SK-N-SH (cell line): ENCODE data around the gene ZNF540. TPM values are rescaled to one million over a fixed set of nuclear protein-coding genes. Genes with fewer than 3 reads are reported as not detected.
A peak's percentile ranks its signal among the peaks of the same experiment; 100 is the strongest.

Source experiments
- CTCF ChIA-PET: fragments of 300-600, 350-600 bp; formaldehyde crosslinking; extraction: SDS; loops from one replicate; lab custom pipeline; 2021; lab: Yijun Ruan, JAX
- POLR2A ChIA-PET: fragments of 350-600 bp; sonication (Branson Sonifier 250); formaldehyde crosslinking; extraction: SDS; loops from one replicate; lab custom pipeline; 2020; ENCODE audit warnings: antibody characterized with exemption, inconsistent platforms; lab: Yijun Ruan, JAX
- DNase-seq: peaks from one replicate; pipeline ENCODE4 v3.0.0; 2012
- H2AFZ ChIP-seq: fragments of 200-600 bp; sonication (generic); 2 replicates; pipeline ENCODE4 v1.8.1; 2016; ENCODE audit warnings: antibody characterized with exemption, mild to moderate bottlenecking, low read depth
- H3F3A ChIP-seq: fragments of 200-600 bp; sonication (generic); replicated peaks from 2 replicates; pipeline ENCODE3; 2016; ENCODE audit warnings: antibody characterized with exemption, mild to moderate bottlenecking; ENCODE audit not compliant: insufficient read depth
- H3K27ac ChIP-seq, 2 experiments: fragments of 200-500 bp in 1 of 2; fragments of 200-600 bp in 1 of 2; sonication (Bioruptor generic) in 1 of 2; sonication (generic), shearing (Covaris generic) in 1 of 2; 2 replicates each; pipeline versions ENCODE4 v1.5.1 to v1.6.1; 2014 to 2016; ENCODE audit warnings: low read depth in 2 of 2, inconsistent platforms in 1 of 2, low read length in 1 of 2, mild to moderate bottlenecking in 1 of 2, mixed read lengths in 1 of 2
- H3K27me3 ChIP-seq: fragments of 200-600 bp; sonication (generic), shearing (Covaris generic); 2 replicates; pipeline ENCODE4 v1.6.1; 2016; ENCODE audit warnings: mixed run types; ENCODE audit not compliant: insufficient read depth
- H3K36me3 ChIP-seq, 2 experiments: fragments of 200-500 bp in 1 of 2; fragments of 200-600 bp in 1 of 2; sonication (Bioruptor generic) in 1 of 2; sonication (generic) in 1 of 2; replicated peaks in 1 of 2; 2 replicates each; pipeline versions ENCODE3 to v1.5.1; 2014 to 2016; ENCODE audit warnings: low read length in 1 of 2, mild to moderate bottlenecking in 1 of 2; ENCODE audit not compliant: insufficient read depth in 2 of 2, control insufficient read depth in 1 of 2
- H3K4me1 ChIP-seq, 2 experiments: fragments of 200-500 bp in 1 of 2; fragments of 200-600 bp in 1 of 2; sonication (Bioruptor generic) in 1 of 2; sonication (generic), shearing (Covaris generic) in 1 of 2; 2 replicates each; pipeline versions ENCODE4 v1.5.1 to v1.6.1; 2014 to 2016; ENCODE audit warnings: low read depth in 1 of 2, low read length in 1 of 2, mixed run types in 1 of 2; ENCODE audit not compliant: insufficient read depth in 2 of 2, control insufficient read depth in 1 of 2
- H3K4me2 ChIP-seq: fragments of 200-600 bp; sonication (generic), shearing (Covaris generic); 2 replicates; pipeline ENCODE4 v1.6.1; 2017; ENCODE audit warnings: mixed run types
- H3K4me3 ChIP-seq, 2 experiments: fragments of 200-500 bp in 1 of 2; fragments of 200-600 bp in 1 of 2; sonication (Bioruptor generic) in 1 of 2; sonication (generic), shearing (Covaris generic) in 1 of 2; 2 replicates each; pipeline versions ENCODE4 v1.5.1 to v1.8.1; 2014 to 2016; ENCODE audit warnings: low read depth in 2 of 2, inconsistent platforms in 1 of 2, low read length in 1 of 2, mild to moderate bottlenecking in 1 of 2, mixed read lengths in 1 of 2, moderate library complexity in 1 of 2
- H3K79me2 ChIP-seq: fragments of 200-600 bp; sonication (generic); 2 replicates; pipeline ENCODE4 v1.8.1; 2017; ENCODE audit warnings: mild to moderate bottlenecking; ENCODE audit not compliant: insufficient read depth
- H3K9ac ChIP-seq: fragments of 200-600 bp; sonication (generic); 2 replicates; pipeline ENCODE4 v1.6.1; 2017; ENCODE audit warnings: mixed run types
- H3K9me2 ChIP-seq: fragments of 200-600 bp; sonication (generic); 2 replicates; pipeline ENCODE4 v1.6.1; 2017; ENCODE audit warnings: mixed run types
- H3K9me3 ChIP-seq: fragments of 200-600 bp; sonication (generic); 2 replicates; pipeline ENCODE4 v1.6.1; 2017; ENCODE audit warnings: mixed run types, mild to moderate bottlenecking, moderate library complexity
- H4K20me1 ChIP-seq: fragments of 200-600 bp; sonication (generic); 2 replicates; pipeline ENCODE4 v1.6.1; 2017; ENCODE audit warnings: mild to moderate bottlenecking, mixed run types; ENCODE audit not compliant: insufficient read depth
- CHD2 ChIP-seq: fragments of 150-350 bp; IDR thresholded peaks from 2 replicates; pipeline ENCODE4 v1.6.1; 2018; ENCODE audit warnings: low read length; ENCODE audit not compliant: partially characterized antibody
- EP300 ChIP-seq, 2 experiments: IDR thresholded peaks; 2 replicates each; pipeline versions ENCODE4 v1.4.0 to v1.6.1; 2012; ENCODE audit warnings: borderline replicate concordance in 1 of 2, low read depth in 1 of 2, low read length in 1 of 2
- FOXJ3 ChIP-seq: sonication (generic); formaldehyde crosslinking; IDR thresholded peaks from 2 replicates; pipeline ENCODE4 v1.5.1; 2020; ENCODE audit warnings: mild to moderate bottlenecking, missing genetic modification reagents
- FOXM1 ChIP-seq: IDR thresholded peaks from 2 replicates; pipeline ENCODE4 v1.4.0; 2012; ENCODE audit warnings: low read depth, mild to moderate bottlenecking
- IRF3 ChIP-seq: fragments of 150-350 bp; IDR thresholded peaks from 2 replicates; pipeline ENCODE4 v1.6.1; 2016; ENCODE audit warnings: mild to moderate bottlenecking, low read depth, low read length
- JUND ChIP-seq: IDR thresholded peaks from 2 replicates; pipeline ENCODE4 v1.4.0; 2012
- MXI1 ChIP-seq: IDR thresholded peaks from 2 replicates; pipeline ENCODE4 v1.6.1; 2012; ENCODE audit warnings: mild to moderate bottlenecking, low read depth, low read length, improper control_type of control experiment
- NRF1 ChIP-seq: IDR thresholded peaks from 2 replicates; pipeline ENCODE4 v1.6.1; 2012; ENCODE audit warnings: low read depth, mild to moderate bottlenecking, low read length
- POLR2AphosphoS5 ChIP-seq: IDR thresholded peaks from 2 replicates; pipeline ENCODE4 v1.6.1; 2012; ENCODE audit warnings: low read depth, low read length
- REST ChIP-seq: IDR thresholded peaks from 2 replicates; pipeline ENCODE4 v1.6.1; 2012; ENCODE audit warnings: mild to moderate bottlenecking, low read depth, low read length, moderate library complexity
- SIN3A ChIP-seq: IDR thresholded peaks from 2 replicates; pipeline ENCODE4 v1.6.1; 2012; ENCODE audit warnings: low read depth, mild to moderate bottlenecking, low read length, moderate library complexity, borderline replicate concordance
- SMC3 ChIP-seq: IDR thresholded peaks from 2 replicates; pipeline ENCODE4 v1.6.1; 2012; ENCODE audit warnings: low read depth, low read length, improper control_type of control experiment
- TEAD4 ChIP-seq: IDR thresholded peaks from 2 replicates; pipeline ENCODE4 v1.4.0; 2012; ENCODE audit warnings: mild to moderate bottlenecking, borderline replicate concordance; ENCODE audit not compliant: insufficient read depth
- USF2 ChIP-seq: fragments of 150-350 bp; IDR thresholded peaks from 2 replicates; pipeline ENCODE4 v1.6.1; 2017; ENCODE audit warnings: antibody characterized with exemption, low read length, low read depth, borderline replicate concordance
- YY1 ChIP-seq: IDR thresholded peaks from 2 replicates; pipeline ENCODE4 v1.4.0; 2012; ENCODE audit warnings: low read depth, mild to moderate bottlenecking
- ZBTB33 ChIP-seq: IDR thresholded peaks from 2 replicates; pipeline ENCODE4 v1.4.0; 2012; ENCODE audit warnings: low read depth, borderline replicate concordance
- WGBS: methylation state at CpG from one replicate; pipeline ENCODE4 v1.1.6; 2017; ENCODE audit warnings: low lambda C conversion rate; 5-methylcytosine and 5-hydroxymethylcytosine counted together
- polyA plus RNA-seq, 3 experiments: library from polyadenylated mRNA; depleted of rRNA; stranded (reverse); fragments of >200 nt; gene quantifications; 2 replicates each; pipeline ENCODE4 v1.2.3, GENCODE V29; 2012
- TF ChIP-seq, protein P1 (sequence below): fragments of 200-600 bp; sonication (generic); IDR thresholded peaks from 2 replicates; pipeline ENCODE4 v1.6.1; 2017; ENCODE audit warnings: antibody characterized with exemption, mild to moderate bottlenecking, moderate library complexity
- TF ChIP-seq, protein P2 (sequence below): IDR thresholded peaks from 2 replicates; pipeline ENCODE4 v1.4.0; 2012; ENCODE audit warnings: low read depth

The ZNF540 gene
- 0.08 TPM in 2 replicates for polyA plus RNA-seq (2012; rRNA removed)
- 0.15 and 0.25 TPM in 2 replicates for polyA plus RNA-seq (2012; cell fraction: cytosol; rRNA removed)
- polyA plus RNA-seq (2012; cell fraction: nucleus; rRNA removed) = 0.63 and 0.75 TPM in 2 replicates

GRCh38 chr19:37594304-37594981 is at the start of gene ZNF540, which contains the start of gene ZNF571:
TSS of gene ZNF540 (plus strand) at chr19:37594876. CDS start at chr19:37598448, 3,572 bp downstream.
TSS of gene ZNF571 (minus strand) at chr19:37594792. CDS start at chr19:37586676, 8,116 bp downstream.
- peak within 1 kb of the TSS; percentile 37 to 79; a peak in 3 of 4 replicates for H3K27ac ChIP-seq
- no peaks in the 10 kb centered on the region for H4K20me1 ChIP-seq
- POLR2A ChIA-PET = interaction anchor here (1.0 to 2.3 kb wide), 4 partner anchors 60 to 516 kb away, joined by 3 to 14 read pairs (median 4); partner anchors contain the start of genes ZFP30, ZNF420, ZNF573 and ZNF793
- H3K79me2 ChIP-seq = no peaks in the 10 kb centered on the region; the same call in 1 of the 2 replicates
- under 1% methylated on average over 30 of the region's 53 CpGs for WGBS
- H3K9me2 ChIP-seq = no peaks in the 10 kb centered on the region
- H3K36me3 ChIP-seq = no peaks in the 10 kb centered on the region
- H2AFZ ChIP-seq = peak within 1 kb of the TSS; percentile 98
- DNase-seq = peak; percentile 87
- TF ChIP-seq MXI1 (no peak), IRF3 (no peak), EP300 (IDR thresholded peaks at IDR 0.05; ENCODE audit: borderline replicate concordance in 1 of 2, low read depth in 1 of 2, low read length in 1 of 2) (no peak), FOXJ3 (CRISPR knock-in tag) (0 out of 2 replicates have a peak, but pooled peaks have one; percentile 26), SIN3A (no peak), YY1 (peak; percentile 18; the same call in 1 of the 2 replicates), CHD2 (peak; percentile 83), POLR2AphosphoS5 (peak; percentile 66; the same call in 1 of the 2 replicates), NRF1 (peak; percentile 80), FOXM1 (no peak), TEAD4 (no peak), REST (no peak), USF2 (no peak), JUND (no peak), SMC3 (no peak), ZBTB33 (no peak)
- TF ChIP-seq, protein P1, sequence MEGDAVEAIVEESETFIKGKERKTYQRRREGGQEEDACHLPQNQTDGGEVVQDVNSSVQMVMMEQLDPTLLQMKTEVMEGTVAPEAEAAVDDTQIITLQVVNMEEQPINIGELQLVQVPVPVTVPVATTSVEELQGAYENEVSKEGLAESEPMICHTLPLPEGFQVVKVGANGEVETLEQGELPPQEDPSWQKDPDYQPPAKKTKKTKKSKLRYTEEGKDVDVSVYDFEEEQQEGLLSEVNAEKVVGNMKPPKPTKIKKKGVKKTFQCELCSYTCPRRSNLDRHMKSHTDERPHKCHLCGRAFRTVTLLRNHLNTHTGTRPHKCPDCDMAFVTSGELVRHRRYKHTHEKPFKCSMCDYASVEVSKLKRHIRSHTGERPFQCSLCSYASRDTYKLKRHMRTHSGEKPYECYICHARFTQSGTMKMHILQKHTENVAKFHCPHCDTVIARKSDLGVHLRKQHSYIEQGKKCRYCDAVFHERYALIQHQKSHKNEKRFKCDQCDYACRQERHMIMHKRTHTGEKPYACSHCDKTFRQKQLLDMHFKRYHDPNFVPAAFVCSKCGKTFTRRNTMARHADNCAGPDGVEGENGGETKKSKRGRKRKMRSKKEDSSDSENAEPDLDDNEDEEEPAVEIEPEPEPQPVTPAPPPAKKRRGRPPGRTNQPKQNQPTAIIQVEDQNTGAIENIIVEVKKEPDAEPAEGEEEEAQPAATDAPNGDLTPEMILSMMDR = no peak
- TF ChIP-seq, protein P2, sequence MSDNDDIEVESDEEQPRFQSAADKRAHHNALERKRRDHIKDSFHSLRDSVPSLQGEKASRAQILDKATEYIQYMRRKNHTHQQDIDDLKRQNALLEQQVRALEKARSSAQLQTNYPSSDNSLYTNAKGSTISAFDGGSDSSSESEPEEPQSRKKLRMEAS = peak; percentile 4; the same call in 1 of the 2 replicates
- H3K9me3 ChIP-seq = peaks cover 12% of the 10 kb centered on the region; the same call in 1 of the 2 replicates
- CTCF ChIA-PET = interaction anchor here (0.6 to 1.8 kb wide), 3 partner anchors 43 to 621 kb away, joined by 3 to 16 read pairs (median 6); no protein-coding TSS in a partner anchor
- H3F3A ChIP-seq = peaks cover 8% of the 10 kb centered on the region
- peak within 1 kb of the TSS; percentile 88 to 97 for H3K4me3 ChIP-seq
- peak within 1 kb of the TSS; percentile 90 for H3K4me2 ChIP-seq
- H3K9ac ChIP-seq = peak within 1 kb of the TSS; percentile 65
- peaks cover 0 to 5% of the 10 kb centered on the region in 2 experiments; a peak in 2 of 4 replicates for H3K4me1 ChIP-seq
- no peaks in the 10 kb centered on the region for H3K27me3 ChIP-seq
